Kidney (tissue), 14 donors: ENCODE data around the gene ZWILCH. TPM values are rescaled to one million over a fixed set of nuclear protein-coding genes. Genes with fewer than 3 reads are reported as not detected.

Experiments
- DNase-seq, 5 donors: peaks; one replicate each; pipeline ENCODE4 v3.0.0-alpha.2; 2013 to 2020
- FAIRE-seq: peaks from 2 replicates; lab custom pipeline; 2012; peaks lifted over from hg19 to GRCh38; lab: Jason Lieb, UNC
- H3K27ac ChIP-seq, 2 donors: one replicate each; pipeline ENCODE4 v1.7.0; 2013; ENCODE audit warnings: low read depth in 2 of 2, low read length in 2 of 2, inconsistent platforms in 1 of 2
- H3K27me3 ChIP-seq: one replicate; pipeline ENCODE4 v1.7.1; 2013; ENCODE audit warnings: low read length, inconsistent platforms; ENCODE audit not compliant: control insufficient read depth, insufficient read depth
- H3K36me3 ChIP-seq, 3 donors: one replicate each; pipeline versions ENCODE4 v1.7.0 to v1.7.1; 2013; ENCODE audit warnings: low read length in 3 of 3, control low read depth in 1 of 3, inconsistent platforms in 1 of 3; ENCODE audit not compliant: insufficient read depth in 3 of 3, control insufficient read depth in 2 of 3
- H3K4me1 ChIP-seq, 3 donors: one replicate each; pipeline versions ENCODE4 v1.7.0 to v1.7.1; 2013; ENCODE audit warnings: low read length in 3 of 3, inconsistent platforms in 1 of 3, low read depth in 1 of 3; ENCODE audit not compliant: control insufficient read depth in 2 of 3, insufficient read depth in 2 of 3
- H3K4me3 ChIP-seq, 3 donors: one replicate each; pipeline versions ENCODE4 v1.7.0 to v1.8.1; 2013; ENCODE audit warnings: low read length in 3 of 3, control low read depth in 1 of 3, inconsistent platforms in 1 of 3
- H3K9ac ChIP-seq, 3 donors: one replicate each; pipeline versions ENCODE4 v1.7.0 to v1.7.1; 2013; ENCODE audit warnings: low read length in 3 of 3, control low read depth in 1 of 3, inconsistent platforms in 1 of 3
- H3K9me3 ChIP-seq, 3 donors: one replicate each; pipeline versions ENCODE4 v1.7.0 to v1.7.1; 2013; ENCODE audit warnings: low read length in 3 of 3, control low read depth in 1 of 3, inconsistent platforms in 1 of 3; ENCODE audit not compliant: control insufficient read depth in 2 of 3, insufficient read depth in 1 of 3
- intact Hi-C: fragments of 100-400 bp; cut with DNase I; formaldehyde crosslinking; loops from one replicate; pipeline ENCODE4 v1.11.1; 2022
- polyA plus RNA-seq: library from polyadenylated mRNA; stranded (reverse); fragments of 350-450 nt; fragmentation: Illumina TruSeq; extraction: RNeasy Lipid Tissue Mini Kit (QIAGEN cat#74804); gene quantifications from one replicate; pipeline ENCODE4 v1.2.3, GENCODE V29; 2014; ENCODE audit warnings: low read depth, low replicate concordance; ENCODE audit not compliant: insufficient read depth
- total RNA-seq: library from RNA; stranded (reverse); fragmentation: NEBNext Ultra II Directional; extraction: Animal tissue kit (Norgen Biotek cat#: 25700); gene quantifications from one replicate; pipeline ENCODE4 v1.2.1, GENCODE V29; 2021
- TF ChIP-seq, protein P1 (sequence below): IDR thresholded peaks from 3 replicates; pipeline ENCODE4 v1.5.1; 2012; ENCODE audit warnings: mild to moderate bottlenecking, moderate library complexity, borderline replicate concordance; ENCODE audit not compliant: insufficient read depth; ENCODE audit errors: extremely low read depth
- donor health status: control.
- donor health status: control.
- donor health status: control.
- donor health status: control.
- donor health status: control.
- donor health status: DM: yes; HTN: yes; CAD: no.
- donor health status: Normal renal cell carcinoma (clear cell type).

The ZWILCH gene
- total and polyA plus RNA-seq, 2 donors from 2014 or later: 3.0 to 9.0 TPM

DNA sequence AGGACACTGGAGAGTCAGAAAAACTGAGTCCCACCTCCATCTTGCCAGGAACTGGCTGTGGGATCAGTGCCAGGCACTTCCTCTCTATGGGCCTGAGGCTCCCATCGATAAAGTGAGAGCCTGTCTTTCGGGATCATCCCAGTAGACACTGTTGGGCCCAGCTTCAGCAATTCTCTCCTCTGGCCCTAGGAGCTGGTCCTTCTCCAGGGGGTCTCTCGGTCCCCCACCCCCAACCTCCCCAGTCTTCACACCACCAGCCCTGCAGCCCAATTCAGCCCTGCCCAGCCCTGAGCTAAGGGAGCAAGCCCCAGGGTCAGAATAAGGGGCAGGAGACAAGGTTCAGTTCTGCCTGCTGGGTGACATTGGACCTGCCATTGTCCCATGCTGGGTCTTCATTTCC, 65.2 kb downstream of the ZWILCH start:
- FAIRE-seq: no peak
- Histone ChIP-seq H3K4me3 (no peak overlapping the region), H3K27ac (no peak overlapping the region), H3K36me3 (no peaks in the 10 kb centered on the region), H3K9ac (no peak overlapping the region), H3K27me3 (no peaks in the 10 kb centered on the region), H3K9me3 (no peaks in the 10 kb centered on the region), H3K4me1 (no peaks in the 10 kb centered on the region)
- TF ChIP-seq, protein P1, sequence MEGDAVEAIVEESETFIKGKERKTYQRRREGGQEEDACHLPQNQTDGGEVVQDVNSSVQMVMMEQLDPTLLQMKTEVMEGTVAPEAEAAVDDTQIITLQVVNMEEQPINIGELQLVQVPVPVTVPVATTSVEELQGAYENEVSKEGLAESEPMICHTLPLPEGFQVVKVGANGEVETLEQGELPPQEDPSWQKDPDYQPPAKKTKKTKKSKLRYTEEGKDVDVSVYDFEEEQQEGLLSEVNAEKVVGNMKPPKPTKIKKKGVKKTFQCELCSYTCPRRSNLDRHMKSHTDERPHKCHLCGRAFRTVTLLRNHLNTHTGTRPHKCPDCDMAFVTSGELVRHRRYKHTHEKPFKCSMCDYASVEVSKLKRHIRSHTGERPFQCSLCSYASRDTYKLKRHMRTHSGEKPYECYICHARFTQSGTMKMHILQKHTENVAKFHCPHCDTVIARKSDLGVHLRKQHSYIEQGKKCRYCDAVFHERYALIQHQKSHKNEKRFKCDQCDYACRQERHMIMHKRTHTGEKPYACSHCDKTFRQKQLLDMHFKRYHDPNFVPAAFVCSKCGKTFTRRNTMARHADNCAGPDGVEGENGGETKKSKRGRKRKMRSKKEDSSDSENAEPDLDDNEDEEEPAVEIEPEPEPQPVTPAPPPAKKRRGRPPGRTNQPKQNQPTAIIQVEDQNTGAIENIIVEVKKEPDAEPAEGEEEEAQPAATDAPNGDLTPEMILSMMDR: no peak
- peak in 2 of 5 donors; percentile 2 to 19 for DNase-seq
- intact Hi-C loops: no loop called here

DNA sequence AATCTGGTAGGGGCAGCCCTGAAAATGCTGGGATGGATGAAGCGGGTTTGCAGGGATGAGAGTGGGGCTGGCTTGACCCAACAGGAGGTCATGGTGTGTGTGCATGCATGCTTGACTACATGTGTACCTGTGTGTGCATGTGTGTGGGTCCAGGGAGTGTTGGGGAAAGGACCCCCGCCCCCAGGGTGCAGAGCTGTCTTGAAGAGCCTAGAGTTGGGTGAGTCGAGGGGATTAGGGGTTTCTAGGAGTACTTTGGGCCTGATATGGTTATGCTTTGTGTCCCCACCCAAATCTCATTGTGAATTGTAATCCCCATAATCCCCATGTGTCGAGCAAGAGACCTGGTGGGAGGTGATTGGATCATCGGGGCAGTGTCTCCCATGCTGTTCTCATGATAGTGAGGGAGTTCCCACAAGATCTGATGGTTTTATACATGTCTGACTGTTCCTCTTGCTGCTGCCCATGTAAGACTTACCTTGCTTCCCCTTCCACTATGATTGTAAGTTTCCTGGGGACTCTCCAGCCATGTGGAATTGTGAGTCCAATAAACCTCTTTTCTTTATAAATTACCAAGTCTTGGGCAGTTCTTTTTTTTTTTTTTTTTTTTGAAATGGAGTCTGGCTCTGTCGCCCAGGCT, 65.8 kb downstream of the ZWILCH start:
- no peaks in the 10 kb centered on the region for H3K27me3 ChIP-seq
- no peak overlapping the region for H3K9ac ChIP-seq
- intact Hi-C loops: no loop called here
- peak in 2 of 5 donors; percentile 13 to 23 for DNase-seq
- TF ChIP-seq, protein P1: no peak
- FAIRE-seq: no peak
- H3K4me1 ChIP-seq: no peaks in the 10 kb centered on the region
- no peak overlapping the region for H3K27ac ChIP-seq
- H3K36me3 ChIP-seq: no peaks in the 10 kb centered on the region
- no peaks in the 10 kb centered on the region for H3K9me3 ChIP-seq
- no peak overlapping the region for H3K4me3 ChIP-seq

DNA sequence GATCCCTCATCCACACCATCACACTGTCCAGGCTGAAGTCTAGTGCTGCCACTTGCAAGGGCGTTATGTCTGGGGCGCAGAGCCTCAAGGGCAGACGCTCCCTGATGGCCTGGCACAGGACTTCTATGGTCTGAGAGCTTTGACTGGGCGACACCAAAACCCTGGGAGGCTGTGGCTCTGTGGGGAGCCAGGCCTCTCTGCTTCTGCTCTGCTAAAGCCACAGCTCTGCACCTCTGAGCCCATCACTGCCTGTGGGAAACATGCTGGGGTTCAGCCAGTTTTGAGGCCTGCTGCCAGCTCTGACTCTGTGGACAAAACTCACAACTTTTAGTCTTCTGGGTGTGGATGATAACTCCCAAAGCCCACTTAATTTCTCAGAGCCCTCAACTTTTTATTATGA, 67.0 kb downstream of the ZWILCH start:
- Histone ChIP-seq H3K36me3 (no peaks in the 10 kb centered on the region), H3K9me3 (no peaks in the 10 kb centered on the region), H3K4me1 (no peaks in the 10 kb centered on the region), H3K4me3 (no peak overlapping the region), H3K27ac (no peak overlapping the region), H3K27me3 (no peaks in the 10 kb centered on the region), H3K9ac (no peak overlapping the region)
- TF ChIP-seq, protein P1: no peak
- intact Hi-C loops: no loop called here
- DNase-seq: peak in 2 of 5 donors; percentile 17 to 33
- FAIRE-seq: no peak

DNA sequence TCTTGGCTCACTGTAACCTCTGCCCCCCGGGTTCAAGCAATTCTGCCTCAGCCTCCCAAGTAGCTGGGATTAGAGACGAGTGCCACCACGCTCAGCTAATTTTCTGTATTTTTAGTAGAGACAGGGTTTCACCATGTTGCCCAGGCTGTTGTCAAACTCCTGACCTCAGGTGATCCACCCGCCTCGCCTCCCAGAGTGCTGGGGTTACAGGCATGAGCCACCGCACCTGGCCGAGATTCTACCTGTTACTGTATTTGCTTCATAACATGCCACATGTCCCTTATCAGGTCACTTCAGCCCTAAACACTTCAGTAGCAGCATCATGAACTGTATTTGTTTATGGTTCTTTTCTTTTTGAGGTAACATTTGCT, 68.2 kb downstream of the ZWILCH start:
- H3K27ac ChIP-seq: no peak overlapping the region
- DNase-seq (peak in 2 of 5 donors; percentile 13 to 32), FAIRE-seq (no peak)
- H3K36me3 ChIP-seq: no peaks in the 10 kb centered on the region
- TF ChIP-seq, protein P1: no peak
- H3K9ac ChIP-seq: no peak overlapping the region
- intact Hi-C loops: no loop called here
- no peaks in the 10 kb centered on the region for H3K9me3 ChIP-seq
- no peak overlapping the region for H3K4me3 ChIP-seq
- no peaks in the 10 kb centered on the region for H3K27me3 ChIP-seq
- no peaks in the 10 kb centered on the region for H3K4me1 ChIP-seq
